ENCODE measurements around the gene P2RY6.

The P2RY6 gene

DNA sequence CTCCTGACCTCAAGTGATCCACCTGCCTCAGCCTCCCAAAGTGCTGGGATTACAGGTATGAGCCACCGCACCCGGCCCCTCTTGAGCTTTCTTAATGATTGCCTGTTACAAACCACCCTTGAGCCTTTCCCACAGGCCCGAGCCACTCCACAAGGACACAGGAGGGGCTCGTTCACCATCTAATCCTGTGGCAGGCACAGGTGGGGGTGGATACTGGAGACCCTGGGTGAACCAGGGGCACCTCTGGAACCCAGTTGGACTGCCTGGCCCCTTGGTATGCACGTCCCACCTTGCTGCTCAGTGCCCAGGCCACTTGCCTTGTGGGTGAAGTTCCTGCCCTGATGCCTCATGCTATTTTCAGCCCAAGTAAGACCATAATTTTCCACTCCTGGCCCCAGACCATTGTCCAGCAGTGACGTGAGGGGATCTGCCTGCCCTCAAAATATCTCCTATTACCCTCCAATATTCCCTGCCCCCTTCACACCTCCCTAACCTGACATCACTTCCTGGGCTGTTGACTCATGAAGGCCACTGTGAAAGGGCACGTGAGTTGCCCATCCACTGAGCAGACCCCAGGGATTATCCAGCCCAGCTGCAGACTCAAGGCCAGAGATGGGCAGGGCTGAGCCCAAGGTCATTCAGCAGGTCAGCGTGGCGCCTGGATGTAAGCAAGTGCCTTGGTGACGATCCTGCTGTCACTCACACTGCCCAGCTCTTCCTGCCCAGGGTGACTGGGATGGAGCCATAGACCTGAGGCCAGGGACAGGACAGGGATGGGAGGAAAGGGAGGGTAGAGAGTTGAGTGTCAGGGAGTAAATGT is 34.5 kb upstream of the P2RY6 start:
- no peak for DNase-seq (ENCODE audit: low spot score)

DNA sequence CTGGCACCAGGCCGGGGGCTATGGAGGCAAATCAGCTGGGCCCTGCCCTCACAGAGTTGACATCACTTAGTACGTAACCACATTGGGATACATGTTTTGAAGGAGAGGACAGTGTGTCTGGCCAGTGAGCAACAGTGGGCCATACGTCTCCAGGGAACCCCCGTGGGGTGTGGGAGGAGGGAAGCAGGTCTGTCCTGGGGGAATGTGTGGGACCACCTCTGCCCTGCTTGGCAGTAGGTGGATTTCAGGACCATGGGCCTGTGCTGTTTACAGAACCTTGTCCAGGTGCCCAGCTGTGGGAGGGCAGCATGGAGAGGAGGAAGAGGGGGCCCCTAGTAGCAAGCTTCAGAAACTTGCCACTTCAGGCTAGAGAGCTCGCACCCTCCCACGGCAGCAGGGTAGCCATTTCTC is 33.0 kb upstream of the P2RY6 start:
- TF ChIP-seq, protein P1, sequence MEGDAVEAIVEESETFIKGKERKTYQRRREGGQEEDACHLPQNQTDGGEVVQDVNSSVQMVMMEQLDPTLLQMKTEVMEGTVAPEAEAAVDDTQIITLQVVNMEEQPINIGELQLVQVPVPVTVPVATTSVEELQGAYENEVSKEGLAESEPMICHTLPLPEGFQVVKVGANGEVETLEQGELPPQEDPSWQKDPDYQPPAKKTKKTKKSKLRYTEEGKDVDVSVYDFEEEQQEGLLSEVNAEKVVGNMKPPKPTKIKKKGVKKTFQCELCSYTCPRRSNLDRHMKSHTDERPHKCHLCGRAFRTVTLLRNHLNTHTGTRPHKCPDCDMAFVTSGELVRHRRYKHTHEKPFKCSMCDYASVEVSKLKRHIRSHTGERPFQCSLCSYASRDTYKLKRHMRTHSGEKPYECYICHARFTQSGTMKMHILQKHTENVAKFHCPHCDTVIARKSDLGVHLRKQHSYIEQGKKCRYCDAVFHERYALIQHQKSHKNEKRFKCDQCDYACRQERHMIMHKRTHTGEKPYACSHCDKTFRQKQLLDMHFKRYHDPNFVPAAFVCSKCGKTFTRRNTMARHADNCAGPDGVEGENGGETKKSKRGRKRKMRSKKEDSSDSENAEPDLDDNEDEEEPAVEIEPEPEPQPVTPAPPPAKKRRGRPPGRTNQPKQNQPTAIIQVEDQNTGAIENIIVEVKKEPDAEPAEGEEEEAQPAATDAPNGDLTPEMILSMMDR (IDR thresholded peaks at IDR 0.05; ENCODE audit: extremely low read depth, insufficient read depth, missing control alignments), result no peak
- DNase-seq (ENCODE audit: low spot score), result no peak
- in situ Hi-C loops (cut with MboI; ENCODE audit: low pct_unique_long_range_greater_than_20kb, low sequenced_read_pairs, unreplicated experiment), result loop anchor here (5.0 kb wide), 1 partner anchor 52 kb away; no protein-coding TSS in a partner anchor

More for the DNA sequence above, 34.5 kb upstream of the P2RY6 start:
- in situ Hi-C loops (cut with MboI; ENCODE audit: low pct_unique_long_range_greater_than_20kb, low sequenced_read_pairs, unreplicated experiment), result loop anchor here (5.0 kb wide), 1 partner anchor 50 kb away; no protein-coding TSS in a partner anchor
- TF ChIP-seq, protein P1 (IDR thresholded peaks at IDR 0.05; ENCODE audit: extremely low read depth, insufficient read depth, missing control alignments), result no peak

DNA sequence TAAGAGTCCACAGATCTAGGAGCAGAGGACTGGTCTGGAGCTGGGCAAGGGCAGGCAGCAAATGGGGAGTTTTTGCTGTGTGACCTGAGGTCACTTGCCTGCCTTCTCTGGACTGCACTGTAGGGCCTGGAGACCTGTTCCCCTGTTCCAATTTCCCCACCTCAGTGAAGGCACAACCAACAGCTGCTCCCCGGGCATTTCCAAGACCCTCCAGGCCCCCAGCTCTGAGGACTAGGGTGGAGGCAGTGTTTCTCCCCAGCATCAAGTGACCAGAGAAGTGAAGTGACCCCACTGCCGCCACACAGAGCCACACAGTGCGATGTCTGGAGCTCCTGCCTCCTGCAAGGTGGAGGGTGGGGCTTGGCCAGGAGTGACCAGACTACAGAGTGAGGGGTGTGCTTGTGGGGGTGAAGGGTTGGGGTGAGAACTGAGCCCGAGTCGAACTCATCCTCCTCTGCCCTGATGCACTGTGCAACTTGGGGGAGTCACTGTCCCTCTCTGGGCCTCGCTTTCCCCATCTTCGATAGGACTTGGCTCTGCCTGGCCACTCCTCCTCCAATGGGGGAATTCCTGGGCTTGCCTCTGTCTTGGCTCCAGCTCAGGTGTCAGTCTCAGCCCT is 32.5 kb upstream of the P2RY6 start:
- TF ChIP-seq, protein P1 (IDR thresholded peaks at IDR 0.05; ENCODE audit: extremely low read depth, insufficient read depth, missing control alignments), result no peak
- in situ Hi-C loops (cut with MboI; ENCODE audit: low pct_unique_long_range_greater_than_20kb, low sequenced_read_pairs, unreplicated experiment), result loop anchor here (5.0 kb wide), 1 partner anchor 52 kb away; no protein-coding TSS in a partner anchor
- DNase-seq (ENCODE audit: low spot score), result no peak

DNA sequence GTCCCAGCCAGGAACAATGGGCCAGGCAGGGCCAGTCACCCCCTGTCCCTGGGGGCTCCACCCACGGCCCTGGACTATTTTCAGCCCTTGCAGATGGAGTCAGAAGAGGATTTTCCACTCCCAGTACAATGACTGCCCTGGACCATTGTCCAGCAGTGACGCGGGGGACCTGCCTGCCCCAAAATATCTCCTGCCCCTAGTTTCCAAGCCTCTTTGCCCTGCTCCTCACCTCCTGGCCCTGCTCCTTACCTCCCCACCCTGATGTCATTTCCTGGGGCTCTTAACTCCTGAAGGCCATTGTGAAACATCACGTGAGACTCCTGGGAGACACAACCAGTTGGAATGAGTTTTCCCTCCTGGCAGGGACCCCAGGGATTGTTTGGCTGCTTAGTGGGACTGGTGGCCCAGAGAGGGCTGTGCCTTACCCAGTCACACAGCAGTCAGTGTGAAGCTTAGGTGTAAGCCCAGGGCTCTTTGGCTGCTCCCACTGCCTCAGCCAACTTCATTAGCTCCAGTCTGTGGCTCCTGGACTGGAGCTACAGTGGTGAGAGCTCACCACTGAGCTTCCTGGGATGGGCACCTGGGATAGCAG is 31.9 kb upstream of the P2RY6 start:
- in situ Hi-C loops (cut with MboI; ENCODE audit: low pct_unique_long_range_greater_than_20kb, low sequenced_read_pairs, unreplicated experiment), result no loop called here
- DNase-seq (ENCODE audit: low spot score), result no peak
- TF ChIP-seq, protein P1 (IDR thresholded peaks at IDR 0.05; ENCODE audit: extremely low read depth, insufficient read depth, missing control alignments), result no peak

DNA sequence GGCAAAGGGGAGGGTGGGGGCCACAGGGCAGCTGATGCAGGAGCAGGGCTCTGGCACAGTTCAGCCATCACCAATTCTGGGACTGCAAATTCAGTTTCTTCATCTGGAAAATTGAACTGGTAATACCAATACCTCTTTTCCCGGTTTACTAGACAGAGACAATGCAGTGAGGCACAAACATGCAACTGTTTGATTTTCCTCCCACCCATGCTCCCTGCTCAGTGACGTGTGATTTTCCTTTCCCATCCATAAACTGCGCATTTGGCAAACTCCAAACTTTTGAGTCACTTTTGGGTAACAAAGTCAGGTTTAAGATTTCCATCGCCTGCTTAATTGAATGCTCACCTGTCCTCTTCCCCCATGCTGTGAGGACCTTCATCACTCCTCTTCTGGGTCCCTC is 30.8 kb upstream of the P2RY6 start:
- in situ Hi-C loops (cut with MboI; ENCODE audit: low pct_unique_long_range_greater_than_20kb, low sequenced_read_pairs, unreplicated experiment), result no loop called here

More for the DNA sequence above, 30.8 kb upstream of the P2RY6 start:
- no peak for DNase-seq (ENCODE audit: low spot score)
- TF ChIP-seq, protein P1 (IDR thresholded peaks at IDR 0.05; ENCODE audit: extremely low read depth, insufficient read depth, missing control alignments), result no peak

All from GM13977 (cell line).